Fibroblast of the aortic adventitia (primary cell): ENCODE results near the gene LCN15. TPM values are rescaled to one million over a fixed set of nuclear protein-coding genes. Genes with fewer than 3 reads are reported as not detected.
A peak's percentile ranks its signal among the peaks of the same experiment; 100 is the strongest.

Source experiments
- DNase-seq: peaks from one replicate; pipeline ENCODE4 v3.0.0-alpha.2; 2010; ENCODE audit warnings: low read depth
- H3K4me3 ChIP-seq: 2 replicates; pipeline ENCODE4 v1.5.1; 2011; ENCODE audit warnings: low read depth, mild to moderate bottlenecking, control low read depth, low read length, moderate library complexity
- total RNA-seq: library from RNA; depleted of rRNA; stranded (reverse); fragments of >200 nt; gene quantifications from 2 replicates; pipeline ENCODE4 v1.2.3, GENCODE V29; 2012; ENCODE audit warnings: low replicate concordance
- TF ChIP-seq, protein P1 (sequence below): IDR thresholded peaks from 2 replicates; pipeline ENCODE4 v1.5.1; 2011; ENCODE audit warnings: mild to moderate bottlenecking, low read length, control low read depth, inconsistent platforms; ENCODE audit not compliant: insufficient read depth

Gene LCN15
- total RNA-seq, 1 donor: not detected

DNA sequence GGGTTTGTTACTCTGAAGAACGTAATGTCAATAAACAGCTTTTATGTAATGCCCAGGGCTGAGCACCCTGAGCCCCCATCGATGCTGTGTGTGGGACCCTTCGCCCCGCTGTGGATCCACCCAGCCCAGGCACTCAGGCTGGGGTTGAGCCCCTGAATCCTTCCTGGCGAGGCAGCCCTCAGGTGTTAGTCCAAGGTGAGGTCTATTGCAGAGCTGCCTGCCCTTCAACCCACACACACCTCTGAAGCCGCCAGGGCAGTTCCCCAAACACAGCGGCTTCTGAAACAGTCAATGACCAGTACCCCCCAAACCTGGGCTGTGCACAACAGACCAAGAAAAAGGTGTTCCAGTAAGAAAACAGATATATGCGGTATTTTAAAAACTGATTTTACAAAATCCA, 40.3 kb downstream of the LCN15 start:
- no peak overlapping the region for H3K4me3 ChIP-seq
- TF ChIP-seq, protein P1, sequence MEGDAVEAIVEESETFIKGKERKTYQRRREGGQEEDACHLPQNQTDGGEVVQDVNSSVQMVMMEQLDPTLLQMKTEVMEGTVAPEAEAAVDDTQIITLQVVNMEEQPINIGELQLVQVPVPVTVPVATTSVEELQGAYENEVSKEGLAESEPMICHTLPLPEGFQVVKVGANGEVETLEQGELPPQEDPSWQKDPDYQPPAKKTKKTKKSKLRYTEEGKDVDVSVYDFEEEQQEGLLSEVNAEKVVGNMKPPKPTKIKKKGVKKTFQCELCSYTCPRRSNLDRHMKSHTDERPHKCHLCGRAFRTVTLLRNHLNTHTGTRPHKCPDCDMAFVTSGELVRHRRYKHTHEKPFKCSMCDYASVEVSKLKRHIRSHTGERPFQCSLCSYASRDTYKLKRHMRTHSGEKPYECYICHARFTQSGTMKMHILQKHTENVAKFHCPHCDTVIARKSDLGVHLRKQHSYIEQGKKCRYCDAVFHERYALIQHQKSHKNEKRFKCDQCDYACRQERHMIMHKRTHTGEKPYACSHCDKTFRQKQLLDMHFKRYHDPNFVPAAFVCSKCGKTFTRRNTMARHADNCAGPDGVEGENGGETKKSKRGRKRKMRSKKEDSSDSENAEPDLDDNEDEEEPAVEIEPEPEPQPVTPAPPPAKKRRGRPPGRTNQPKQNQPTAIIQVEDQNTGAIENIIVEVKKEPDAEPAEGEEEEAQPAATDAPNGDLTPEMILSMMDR: no peak
- DNase-seq: no peak

DNA sequence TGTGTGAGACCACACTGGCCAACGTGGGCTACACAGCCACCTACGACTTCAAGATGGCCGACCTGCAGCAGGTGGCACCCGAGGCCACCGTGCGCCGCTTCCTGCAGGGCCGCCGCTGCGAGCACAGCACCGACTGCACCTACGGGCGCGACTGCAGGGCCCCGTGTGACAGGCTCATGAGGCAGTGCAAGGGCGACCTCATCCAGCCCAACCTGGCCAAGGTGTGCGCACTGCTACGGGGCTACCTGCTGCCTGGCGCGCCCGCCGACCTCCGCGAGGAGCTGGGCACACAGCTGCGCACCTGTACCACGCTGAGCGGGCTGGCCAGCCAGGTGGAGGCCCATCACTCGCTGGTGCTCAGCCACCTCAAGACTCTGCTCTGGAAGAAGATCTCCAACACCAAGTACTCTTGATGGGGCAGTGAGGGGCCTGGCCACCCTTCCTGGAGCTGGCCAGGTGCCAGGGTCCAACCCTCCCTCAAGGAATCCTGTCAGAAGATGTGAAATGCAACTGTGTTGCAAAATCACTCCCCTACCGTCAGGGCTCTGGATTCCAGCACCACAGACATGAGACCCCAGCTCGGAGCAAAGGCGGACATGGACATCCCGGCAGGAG, 40.8 kb downstream of the LCN15 start:
- DNase-seq: no peak
- no peak overlapping the region for H3K4me3 ChIP-seq
- TF ChIP-seq, protein P1: no peak

DNA sequence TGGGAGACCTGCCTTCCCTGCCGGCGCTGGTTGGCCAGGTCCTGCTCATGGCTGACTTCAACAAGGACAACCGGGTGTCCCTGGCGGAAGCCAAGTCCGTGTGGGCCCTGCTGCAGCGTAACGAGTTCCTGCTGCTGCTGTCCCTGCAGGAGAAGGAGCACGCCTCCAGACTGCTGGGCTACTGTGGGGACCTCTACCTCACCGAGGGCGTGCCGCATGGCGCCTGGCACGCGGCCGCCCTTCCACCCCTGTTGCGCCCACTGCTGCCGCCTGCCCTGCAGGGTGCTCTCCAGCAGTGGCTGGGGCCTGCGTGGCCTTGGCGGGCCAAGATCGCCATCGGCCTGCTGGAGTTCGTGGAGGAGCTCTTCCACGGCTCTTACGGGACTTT, 41.4 kb downstream of the LCN15 start:
- TF ChIP-seq, protein P1: no peak
- no peak for DNase-seq
- H3K4me3 ChIP-seq: no peak overlapping the region

DNA sequence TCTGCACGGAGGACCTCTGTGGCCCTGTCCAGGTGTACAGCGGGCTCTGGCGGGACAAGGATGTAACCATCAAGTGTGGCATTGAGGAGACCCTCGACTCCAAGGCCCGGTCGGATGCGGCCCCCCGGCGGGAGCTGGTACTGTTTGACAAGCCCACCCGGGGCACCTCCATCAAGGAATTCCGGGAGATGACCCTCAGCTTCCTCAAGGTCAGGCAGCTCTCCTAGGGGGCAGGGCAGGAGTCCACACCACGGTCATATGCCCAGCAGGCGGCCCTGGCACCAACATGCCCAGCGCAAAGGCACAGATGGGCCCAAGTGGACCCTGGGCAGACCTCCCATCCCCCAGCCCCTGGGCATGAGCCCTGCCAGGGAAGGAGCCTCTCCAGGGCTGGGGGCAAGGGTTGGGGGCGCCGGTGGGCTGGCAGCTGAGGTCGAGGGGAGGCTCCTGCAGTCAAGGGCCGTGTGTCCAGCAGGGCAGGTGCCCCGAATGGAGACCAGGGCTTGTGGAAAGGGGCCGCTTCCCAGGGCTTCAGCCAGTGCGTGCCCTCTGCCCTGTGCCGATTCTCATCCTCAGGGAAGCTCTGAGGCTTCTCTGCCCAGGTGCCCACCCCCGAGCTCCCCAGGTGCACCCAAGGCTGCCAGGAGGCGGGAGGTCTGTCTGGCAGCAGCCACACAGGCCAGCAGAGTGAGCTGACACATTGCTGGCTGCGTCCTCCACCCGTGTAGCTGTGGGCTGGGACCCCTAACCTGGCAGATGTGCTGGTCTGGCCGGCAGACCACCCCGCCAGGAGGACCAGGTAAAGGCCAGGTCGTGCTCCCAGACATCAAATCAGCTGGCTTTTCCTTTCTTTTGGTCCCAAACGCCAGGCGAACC, 42.0 kb downstream of the LCN15 start:
- TF ChIP-seq, protein P1: no peak
- no peak for DNase-seq
- H3K4me3 ChIP-seq: no peak overlapping the region

DNA sequence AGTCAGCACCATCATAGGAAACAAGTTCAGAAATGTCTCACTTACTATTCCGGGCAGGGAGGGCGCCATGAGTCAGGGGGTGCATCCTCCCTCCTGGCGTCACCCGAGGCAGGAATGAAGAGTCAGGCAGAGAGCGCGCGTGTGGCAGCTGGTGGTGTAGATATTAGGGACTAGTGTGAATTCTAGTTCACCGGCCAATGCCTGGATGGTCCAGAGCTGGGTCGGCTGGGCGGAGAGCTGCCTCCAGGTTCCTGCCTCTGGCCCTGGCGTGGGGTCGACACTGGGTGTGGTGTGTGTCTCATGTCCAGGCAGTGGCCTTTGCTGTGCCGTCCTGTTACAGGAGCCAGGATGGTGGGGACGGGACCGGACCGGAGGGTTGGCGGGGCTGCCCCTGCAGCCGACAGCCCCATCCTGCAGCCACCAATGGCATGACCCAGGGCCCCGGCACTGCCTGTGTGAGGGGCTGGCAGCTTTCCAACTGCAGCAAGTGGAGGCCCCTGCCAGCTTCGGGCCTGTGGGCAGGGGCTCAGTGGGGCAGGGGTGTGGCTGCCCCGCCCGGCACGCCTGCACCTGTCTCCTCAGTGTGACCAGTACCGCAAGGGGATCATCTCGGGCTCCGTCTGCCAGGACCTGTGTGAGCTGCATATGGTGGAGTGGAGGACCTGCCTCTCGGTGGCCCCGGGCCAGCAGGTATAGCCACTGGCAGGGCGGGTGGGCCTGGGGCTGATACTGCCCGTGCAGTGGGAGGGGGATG, 42.8 kb downstream of the LCN15 start:
- H3K4me3 ChIP-seq: no peak overlapping the region
- TF ChIP-seq, protein P1: no peak
- DNase-seq: peak; percentile 66

DNA sequence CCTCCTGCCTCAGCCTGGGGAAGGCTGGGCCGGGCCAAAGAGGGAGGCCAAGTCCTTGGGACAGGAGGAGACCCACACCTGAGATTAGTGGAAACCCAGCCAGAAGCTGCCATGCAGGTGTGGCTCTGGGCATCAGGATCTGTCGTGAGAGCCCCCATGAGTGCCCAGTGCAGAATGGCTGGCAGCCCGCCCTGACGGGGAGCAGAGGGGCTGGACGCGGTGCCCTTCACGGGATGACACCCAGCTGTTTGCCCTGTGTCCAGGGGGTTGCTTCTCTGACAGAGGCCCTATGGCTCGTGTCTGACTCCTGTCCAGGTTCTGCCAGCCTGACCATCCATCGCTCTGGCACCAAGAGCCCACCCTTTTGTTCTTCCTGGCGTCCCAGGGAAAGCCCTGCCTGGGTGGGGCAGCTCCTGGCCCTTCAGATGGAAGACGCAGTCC, 43.4 kb downstream of the LCN15 start:
- TF ChIP-seq, protein P1: no peak
- H3K4me3 ChIP-seq: no peak overlapping the region
- no peak for DNase-seq
